Melanocyte of skin (primary cell): Measurements from ENCODE around the gene PIGC. TPM values are rescaled to one million over a fixed set of nuclear protein-coding genes. Genes with fewer than 3 reads are reported as not detected.

Experiments used
- total RNA-seq, 2 donors: library from RNA; depleted of rRNA; stranded (reverse); fragments of >200 nt; gene quantifications; 2 replicates each; pipeline ENCODE4 v1.2.3, GENCODE V29; 2012

Gene PIGC
- 10 to 100 TPM; 18.6 to 24.6 TPM for total RNA-seq

GRCh38 chr1:172443666-172444453 is at the start of gene PIGC:
PIGC (minus strand) TSS chr1:172444069; CDS start chr1:172442622, 1,447 bp downstream.

GRCh38 chr1:172420385-172420784 is 23.5 kb downstream of the PIGC start, which contains the start of gene C1orf105:
C1orf105 (plus strand) TSS chr1:172420685; CDS start chr1:172420886, 201 bp downstream.

Other genes with a start within 250 kb of the PIGC start
- gene C1orf105, start 23.4 kb downstream of the PIGC start, total RNA-seq, result not detected
- 10 to 100 TPM; 22.0 to 29.3 TPM for gene SUCO, start 89.1 kb upstream of the PIGC start, total RNA-seq
- gene FASLG, start 215.0 kb upstream of the PIGC start, total RNA-seq, result not detected